DLD1 (cell line): Measurements from ENCODE around the gene PRRC2C.
"Not testable (repeated sequence)": the region's sequence is repeated elsewhere in the genome, so short reads cannot be mapped to it uniquely, and the experiment has no call there.

Experiments used
- in situ Hi-C: cut with HindIII; loops from 2 replicates; pipeline ENCODE4 v1.10.0; 2017; ENCODE audit warnings: low sequenced_read_pairs

The PRRC2C gene

GRCh38 chr1:171495444-171495843, 10.1 kb downstream of the PRRC2C start:
- in situ Hi-C loops = no loop called here

- in situ Hi-C loops = no loop called here
Measured at GRCh38 chr1:171500304-171500703, 15.0 kb downstream of the PRRC2C start.

- in situ Hi-C loops = no loop called here
Measured at GRCh38 chr1:171500803-171501202, 15.5 kb downstream of the PRRC2C start.

GRCh38 chr1:171501305-171502024, 16.1 kb downstream of the PRRC2C start:
- in situ Hi-C loops = no loop called here

GRCh38 chr1:171506525-171507304, 21.4 kb downstream of the PRRC2C start:
- in situ Hi-C loops = no loop called here

- in situ Hi-C loops = no loop called here
Measured at GRCh38 chr1:171507435-171507834, 22.1 kb downstream of the PRRC2C start.

- in situ Hi-C loops = no loop called here
Measured at GRCh38 chr1:171509191-171509590, 23.9 kb downstream of the PRRC2C start.

GRCh38 chr1:171513743-171514142, 28.4 kb downstream of the PRRC2C start:
- in situ Hi-C loops = no loop called here

- in situ Hi-C loops = no loop called here
Measured at GRCh38 chr1:171515299-171515698, 30.0 kb downstream of the PRRC2C start.

- in situ Hi-C loops = no loop called here
Measured at GRCh38 chr1:171515741-171516140, 30.4 kb downstream of the PRRC2C start.

GRCh38 chr1:171521567-171521966, 36.2 kb downstream of the PRRC2C start:
- in situ Hi-C loops = no loop called here

GRCh38 chr1:171530676-171531075, 45.3 kb downstream of the PRRC2C start:
- in situ Hi-C loops = no loop called here

- in situ Hi-C loops = no loop called here
Measured at GRCh38 chr1:171532520-171532919, 47.2 kb downstream of the PRRC2C start.

- in situ Hi-C loops = no loop called here
Measured at GRCh38 chr1:171545523-171545922, 60.2 kb downstream of the PRRC2C start.

GRCh38 chr1:171550050-171550449, 64.7 kb downstream of the PRRC2C start:
- in situ Hi-C loops = no loop called here

- in situ Hi-C loops = not testable (repeated sequence)
Measured at GRCh38 chr1:171550598-171551100, 65.3 kb downstream of the PRRC2C start.

- in situ Hi-C loops = not testable (repeated sequence)
Measured at GRCh38 chr1:171553960-171554359, 68.6 kb downstream of the PRRC2C start.

- in situ Hi-C loops = no loop called here
Measured at GRCh38 chr1:171563675-171564074, 78.3 kb downstream of the PRRC2C start.

GRCh38 chr1:171566467-171566866, 81.1 kb downstream of the PRRC2C start:
- in situ Hi-C loops = no loop called here

- in situ Hi-C loops = no loop called here
Measured at GRCh38 chr1:171570295-171570694, 85.0 kb downstream of the PRRC2C start.

- in situ Hi-C loops = no loop called here
Measured at GRCh38 chr1:171576144-171576543, 90.8 kb downstream of the PRRC2C start.

- in situ Hi-C loops = no loop called here
Measured at GRCh38 chr1:171581226-171581625, 95.9 kb downstream of the PRRC2C start.
